Stomach (tissue), 4 donors: ENCODE measurements around the gene XRCC5.

Experiments used
- CTCF ChIP-seq, 7 experiments: fragments of 450-650 bp in 4 of 7; fragments of 200-600 bp in 3 of 7; sonication (generic) in 3 of 7; IDR thresholded peaks; one replicate each; pipeline ENCODE4 v1.5.1; 2016 to 2019; ENCODE audit warnings: antibody characterized with exemption in 7 of 7, control low read depth in 2 of 7, mild to moderate bottlenecking in 1 of 7
- POLR2AphosphoS5 ChIP-seq, 3 donors: sonication (generic); formaldehyde crosslinking; IDR thresholded peaks; one replicate each; pipeline ENCODE4 v1.6.1; 2016; ENCODE audit warnings: antibody characterized with exemption in 3 of 3

- TF ChIP-seq CTCF (IDR thresholded peaks at IDR 0.05): no peak
- no peak for TF ChIP-seq POLR2AphosphoS5 (IDR thresholded peaks at IDR 0.05)
These were observed 22.8 kb upstream of the XRCC5 start for GRCh38 chr2:216086207-216086893.
